GM18909 (cell line): ENCODE measurements around the gene SUN1.
"Not testable (repeated sequence)": the region's sequence is repeated elsewhere in the genome, so short reads cannot be mapped to it uniquely, and the experiment has no call there.

ENCODE experiments used
- ATAC-seq: cut with Tn5 transposase; IDR thresholded peaks from one replicate; pipeline ENCODE4 v1.9.1; 2021; ENCODE audit warnings: mild to moderate bottlenecking; ENCODE audit not compliant: unreplicated experiment, poor library complexity

The SUN1 gene

DNA sequence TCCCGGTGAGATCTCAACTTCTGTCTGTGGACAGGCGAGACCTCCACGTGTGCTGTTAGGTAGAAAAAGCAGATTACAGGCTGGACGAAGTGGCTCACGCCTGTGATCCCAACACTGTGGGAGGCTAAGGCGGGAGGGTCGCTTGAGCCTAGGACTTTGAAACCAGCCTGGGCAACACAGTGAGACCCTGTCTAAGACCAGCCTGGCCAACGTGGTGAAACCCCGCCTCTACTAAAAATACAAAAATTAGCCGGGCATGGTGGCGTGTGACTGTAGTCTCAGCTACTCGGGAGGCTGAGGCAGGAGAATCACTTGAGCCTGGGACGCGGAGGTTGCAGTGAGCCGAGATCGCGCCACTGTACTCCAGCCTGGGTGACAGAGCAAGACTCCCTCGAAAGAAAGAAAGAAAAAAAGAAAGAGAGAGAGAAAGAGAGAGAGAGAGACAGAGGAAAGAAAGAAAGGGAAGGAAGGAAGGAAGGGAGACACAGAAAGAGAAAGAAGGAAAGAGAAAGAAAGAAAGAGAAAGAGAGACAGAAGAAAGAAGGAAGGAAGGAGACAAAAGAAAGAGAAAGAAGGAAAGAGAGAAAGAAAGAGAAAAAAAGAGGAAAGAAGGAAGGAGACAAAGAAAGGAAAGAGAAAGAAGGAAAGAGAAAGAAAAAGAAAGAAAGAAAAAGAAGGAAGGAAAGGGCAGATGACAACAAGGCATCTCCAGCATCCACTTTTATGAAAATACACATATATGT lies 29.6 kb upstream of the SUN1 start:
- no peak for ATAC-seq

DNA sequence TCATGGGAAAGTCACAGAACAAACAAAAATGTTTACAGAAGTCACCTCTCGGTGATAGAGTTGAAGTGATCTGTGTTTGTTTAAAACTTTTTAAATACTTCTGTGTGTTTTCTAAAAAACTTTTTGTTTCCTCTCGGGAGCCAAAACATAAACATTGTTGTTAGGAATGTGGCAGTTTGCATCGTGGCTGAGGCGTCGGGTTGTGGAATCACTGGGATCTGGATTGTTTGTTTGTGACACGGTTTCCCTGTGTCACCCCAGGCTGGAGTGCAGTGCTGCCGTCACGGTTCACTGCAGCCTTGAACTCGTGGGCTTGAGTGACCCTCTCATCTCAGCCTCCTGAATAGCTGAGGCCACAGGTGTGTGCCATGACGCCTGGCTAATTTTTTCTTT lies 29.0 kb upstream of the SUN1 start:
- no peak for ATAC-seq

DNA sequence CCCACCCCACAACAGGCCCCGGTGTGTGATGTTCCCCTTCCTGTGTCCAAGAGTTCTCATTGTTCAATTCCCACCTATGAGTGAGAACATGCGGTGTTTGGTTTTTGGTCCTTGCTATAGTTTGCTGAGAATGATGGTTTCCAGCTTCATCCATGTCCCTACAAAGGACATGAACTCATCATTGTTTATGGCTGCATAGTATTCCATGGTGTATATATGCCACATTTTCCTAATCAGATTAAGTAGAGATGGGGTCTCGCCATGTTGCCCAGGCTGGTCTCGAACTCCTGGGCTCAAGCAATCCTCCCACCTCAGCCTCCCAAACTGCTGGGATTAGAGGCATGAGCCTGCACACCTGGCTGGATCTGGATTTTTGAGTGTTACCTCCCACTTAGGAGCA lies 28.5 kb upstream of the SUN1 start:
- not testable (repeated sequence) for ATAC-seq

DNA sequence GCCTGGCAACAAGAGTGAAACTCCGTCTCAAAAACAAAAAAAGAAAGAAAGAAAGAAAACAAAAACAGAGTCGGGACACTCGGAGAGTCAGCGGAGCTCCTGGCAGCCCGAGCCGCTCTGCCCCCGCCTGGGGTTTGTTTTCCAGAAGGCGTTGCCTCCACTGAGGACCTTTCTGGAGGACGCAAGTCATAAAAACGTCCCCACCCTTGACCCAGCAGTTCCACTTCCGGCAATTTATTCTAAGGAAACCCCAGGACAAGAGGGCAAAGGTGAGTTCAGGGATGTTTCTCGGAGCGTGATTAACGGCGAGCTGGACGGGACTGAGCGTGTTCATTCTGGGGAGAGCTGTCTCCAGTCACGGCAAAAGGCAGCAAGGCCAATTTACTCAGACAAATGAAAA lies 27.0 kb upstream of the SUN1 start:
- no peak for ATAC-seq

DNA sequence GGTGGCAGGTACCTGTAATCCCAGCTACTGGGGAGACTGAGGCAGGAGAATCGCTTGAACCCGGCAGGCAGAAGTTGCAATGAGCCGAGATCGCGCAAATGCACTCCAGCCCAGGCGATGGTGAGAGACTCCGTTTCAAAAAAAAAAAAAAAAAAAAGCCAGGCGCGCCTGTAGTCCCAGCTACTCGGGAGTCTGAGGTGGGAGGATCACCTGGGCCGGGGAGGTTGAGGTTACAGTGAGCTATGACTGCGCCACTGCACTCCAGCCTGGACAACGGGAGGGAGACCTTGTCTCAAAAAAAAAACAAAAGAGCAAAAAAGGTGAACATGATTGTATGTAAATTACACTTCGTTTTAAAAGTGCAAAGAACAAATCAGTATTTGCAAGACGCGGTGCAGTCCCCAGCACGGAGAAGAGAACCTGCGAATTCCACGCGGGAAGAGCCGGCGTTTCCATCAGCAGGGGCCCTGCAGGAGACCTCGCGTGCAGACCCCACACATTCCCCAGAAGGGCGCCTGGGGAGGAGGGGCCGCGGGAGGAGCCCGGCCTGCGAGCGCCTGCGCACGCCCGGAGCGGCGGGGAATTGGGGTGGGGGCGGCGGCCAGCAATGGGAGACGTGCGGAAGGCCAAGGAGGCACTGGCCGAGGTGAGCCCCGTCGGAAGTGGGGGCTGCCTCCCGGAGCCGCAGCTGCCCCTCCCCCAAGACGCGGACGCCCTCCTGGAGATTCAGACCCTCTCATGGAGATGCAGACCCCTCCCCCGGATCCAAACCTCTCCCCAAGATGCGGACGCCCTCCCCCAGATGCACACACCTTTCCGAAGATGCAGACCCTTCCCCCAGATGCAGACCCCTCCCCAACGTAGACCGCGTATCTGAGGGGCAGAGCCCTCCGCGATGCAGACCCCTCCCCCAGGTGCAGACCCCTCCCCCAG lies 16.7 kb upstream of the SUN1 start:
- no peak for ATAC-seq

DNA sequence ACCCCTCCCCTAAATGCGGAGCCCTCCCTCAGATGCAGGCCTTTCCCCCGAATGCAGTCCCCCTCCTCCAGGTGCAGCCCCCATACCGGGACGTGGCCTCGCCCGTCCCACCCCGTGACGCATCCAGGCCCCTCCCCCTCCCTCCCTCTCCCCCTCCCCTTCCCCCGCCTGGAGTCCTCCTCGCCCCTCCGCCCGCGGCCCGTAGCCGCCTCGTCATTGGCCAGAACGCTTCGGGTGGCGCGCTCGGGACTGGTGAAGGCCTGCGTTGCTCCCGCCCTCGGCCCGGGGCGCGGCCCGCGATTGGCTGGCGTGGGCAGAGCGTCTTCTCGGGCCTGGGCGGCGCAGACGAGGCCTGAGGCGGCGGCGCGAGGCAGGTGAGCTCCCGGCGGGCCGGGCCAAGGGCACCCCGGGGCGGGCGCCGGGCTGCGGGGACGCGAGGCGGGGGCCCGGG lies 16.0 kb upstream of the SUN1 start:
- peak; percentile 90 for ATAC-seq

DNA sequence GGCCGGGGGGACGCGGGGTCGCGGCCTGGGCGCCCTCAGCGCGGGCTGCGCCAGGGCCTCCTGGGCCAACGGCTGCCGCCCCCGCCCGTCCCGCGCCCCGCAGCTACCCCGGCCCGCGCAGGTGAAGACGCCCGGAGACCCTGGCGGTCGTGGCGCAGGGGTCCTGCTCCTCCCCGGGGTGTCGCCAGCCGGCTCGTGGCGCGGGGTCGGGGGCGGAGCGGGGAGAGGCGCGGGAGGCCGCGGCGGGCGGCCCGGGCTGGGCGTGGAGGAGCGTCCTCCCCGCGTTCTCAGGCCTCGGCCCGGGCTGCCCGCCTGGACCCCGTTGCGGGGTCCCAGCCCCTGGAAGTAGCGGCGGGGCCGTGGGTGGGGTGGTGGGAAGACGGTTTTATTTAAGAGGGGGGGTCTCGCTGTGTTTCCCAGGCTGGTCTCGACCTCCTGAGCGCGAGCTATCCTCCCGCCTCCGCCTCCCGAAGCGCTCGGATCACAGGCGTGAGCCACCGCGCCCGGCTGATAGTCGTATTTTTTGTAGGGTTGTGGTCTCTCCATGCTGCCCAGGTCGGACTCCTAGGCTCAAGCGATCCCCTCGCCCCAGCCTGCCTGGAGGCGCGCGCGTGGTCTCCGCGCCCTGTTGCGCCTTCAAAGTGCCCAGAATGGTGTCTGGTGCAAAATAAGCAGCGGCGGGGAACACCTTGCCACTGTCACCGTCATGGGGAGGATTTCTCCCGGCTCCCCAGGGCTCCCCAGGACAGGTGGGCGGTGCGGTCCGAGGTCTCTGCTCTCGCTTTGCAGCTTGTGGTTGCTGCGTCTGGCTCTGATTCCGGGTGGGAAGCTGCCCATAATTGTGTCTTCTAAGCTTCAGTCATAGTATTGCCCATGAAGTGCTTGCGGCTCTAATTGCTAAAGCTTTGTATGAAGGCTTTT lies 15.3 kb upstream of the SUN1 start:
- ATAC-seq: peak; percentile 14

DNA sequence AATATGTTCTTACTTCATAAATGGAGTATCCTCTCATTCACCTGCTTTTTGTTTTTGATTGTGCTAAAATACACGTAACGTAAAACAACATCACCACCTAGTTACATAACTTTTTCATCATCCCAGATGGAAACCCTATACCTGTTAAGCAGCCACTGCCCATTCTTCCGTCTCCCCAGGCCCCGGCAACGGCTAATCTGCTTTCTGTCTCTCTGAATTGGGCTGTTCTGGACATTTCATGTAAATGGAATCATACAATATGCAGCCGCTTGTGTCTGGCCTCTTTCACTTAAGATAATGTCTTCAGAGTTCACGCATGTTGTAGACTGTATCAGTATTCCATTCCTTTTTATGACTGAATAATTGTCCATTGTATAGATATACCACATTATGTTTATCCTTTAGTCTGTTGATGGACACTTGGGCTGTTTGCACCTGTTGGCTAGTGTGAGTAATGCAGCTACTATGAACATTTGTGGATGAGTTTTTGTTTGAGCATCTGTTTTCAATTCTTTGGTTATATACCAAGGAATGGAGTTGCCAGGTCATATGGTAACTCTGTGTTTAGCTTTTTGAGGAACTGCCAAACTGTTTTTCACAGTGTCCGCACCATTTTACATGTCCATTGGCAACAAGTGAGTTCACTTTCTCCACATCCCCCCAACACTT lies 14.1 kb upstream of the SUN1 start:
- ATAC-seq: no peak

DNA sequence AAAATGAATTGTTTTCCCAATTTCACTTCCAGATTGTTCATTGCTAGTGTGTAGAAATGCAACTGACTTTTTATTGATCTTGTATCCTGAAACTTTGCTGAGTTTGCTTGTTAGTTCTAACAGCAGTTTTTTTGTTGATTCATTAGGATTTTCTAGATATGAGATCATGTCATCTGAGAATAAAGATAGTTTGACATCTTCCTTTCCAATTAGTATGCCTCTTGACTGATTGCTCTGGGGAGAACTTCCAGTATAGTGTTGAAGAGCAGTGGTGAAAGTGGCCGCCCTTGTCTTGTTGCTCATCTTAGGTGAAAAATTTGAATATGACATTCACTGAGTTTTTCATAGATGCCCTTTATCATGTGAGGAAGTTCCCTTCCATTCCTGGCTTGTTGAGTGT lies 11.9 kb upstream of the SUN1 start:
- ATAC-seq: no peak

DNA sequence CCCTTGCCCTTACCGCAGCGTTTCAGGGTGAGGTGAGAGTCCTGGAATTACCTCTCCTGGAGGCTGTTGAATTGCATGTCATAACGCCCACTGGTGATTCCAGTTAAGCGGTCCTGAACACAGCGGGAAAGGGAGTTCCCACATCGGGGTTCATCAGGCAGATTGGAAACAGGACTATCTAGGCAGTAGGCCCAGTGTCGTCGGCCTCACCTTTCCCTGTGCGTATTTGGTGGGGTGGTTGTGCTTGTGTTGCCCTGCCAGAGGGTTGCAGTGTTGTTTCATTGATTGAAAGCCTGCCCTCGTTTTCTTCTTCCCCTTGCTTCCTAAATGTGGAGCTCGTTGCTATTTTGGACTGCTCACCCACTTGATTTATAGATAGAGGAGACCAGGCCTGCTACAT lies 10.6 kb upstream of the SUN1 start:
- ATAC-seq: no peak

DNA sequence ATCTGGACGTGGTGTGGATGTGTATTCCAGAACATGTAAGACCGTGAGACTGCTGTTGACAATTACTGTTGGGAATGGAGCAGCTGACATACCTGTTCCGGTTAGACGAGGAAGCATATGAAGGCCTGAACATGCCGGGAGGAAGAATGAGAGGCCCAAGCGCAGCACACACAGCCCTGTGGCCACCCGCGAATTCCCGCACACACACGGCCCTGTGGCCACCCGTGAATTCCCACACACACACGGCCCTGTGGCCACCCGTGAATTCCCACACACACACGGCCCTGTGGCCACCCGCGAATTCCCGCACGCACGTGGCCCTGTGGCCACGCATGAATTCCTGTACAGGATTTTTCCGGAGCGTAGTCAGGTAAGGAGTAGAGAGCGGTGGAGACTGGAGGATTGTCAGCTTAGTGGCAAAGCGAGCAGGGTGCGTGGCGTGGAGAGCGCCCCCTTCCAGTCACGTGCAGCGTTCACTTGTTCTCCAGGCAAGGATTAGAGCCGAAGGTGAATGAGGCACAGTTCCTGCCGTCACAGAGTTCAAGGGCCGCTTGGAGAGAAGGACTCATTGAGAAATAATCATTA lies 9.5 kb upstream of the SUN1 start:
- ATAC-seq: no peak

DNA sequence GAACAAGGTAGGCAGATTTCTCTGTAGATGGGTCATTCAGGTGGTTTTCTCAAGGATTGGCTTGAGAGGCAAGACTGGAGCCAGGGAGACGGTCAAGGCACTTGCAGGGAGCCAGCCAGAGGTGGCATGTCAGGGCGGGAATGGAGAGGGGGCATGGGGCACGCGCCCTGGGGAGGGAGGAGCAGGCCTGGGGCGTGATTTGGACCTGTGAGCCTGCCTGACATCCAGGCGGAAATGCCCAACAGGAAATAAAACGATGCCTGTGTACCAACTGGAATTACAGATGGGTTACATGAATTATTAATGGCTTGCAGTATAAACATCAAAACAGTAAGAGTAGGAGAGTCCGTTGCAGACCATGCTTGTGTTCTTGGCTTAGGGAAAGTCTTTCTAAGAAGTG lies 8.6 kb upstream of the SUN1 start:
- no peak for ATAC-seq

DNA sequence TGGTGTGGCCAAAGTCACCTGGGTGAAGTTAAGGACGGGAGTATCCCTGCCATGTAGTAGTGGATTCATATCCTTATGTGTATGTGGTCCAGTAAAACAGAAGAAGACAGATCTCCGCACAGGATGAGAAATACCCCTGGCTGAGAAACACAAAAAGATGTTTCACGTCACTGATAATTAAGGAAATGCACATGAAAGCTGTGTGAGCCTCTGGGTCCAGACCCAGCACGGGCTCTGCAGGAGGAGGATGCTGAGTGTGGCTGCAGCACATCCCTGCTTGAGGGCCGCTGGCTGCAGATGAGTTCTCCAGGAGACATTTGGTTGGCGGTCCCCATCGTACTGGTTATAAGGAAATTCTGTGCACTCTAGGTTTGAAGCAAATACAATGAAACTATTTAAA lies 8.2 kb upstream of the SUN1 start:
- no peak for ATAC-seq

DNA sequence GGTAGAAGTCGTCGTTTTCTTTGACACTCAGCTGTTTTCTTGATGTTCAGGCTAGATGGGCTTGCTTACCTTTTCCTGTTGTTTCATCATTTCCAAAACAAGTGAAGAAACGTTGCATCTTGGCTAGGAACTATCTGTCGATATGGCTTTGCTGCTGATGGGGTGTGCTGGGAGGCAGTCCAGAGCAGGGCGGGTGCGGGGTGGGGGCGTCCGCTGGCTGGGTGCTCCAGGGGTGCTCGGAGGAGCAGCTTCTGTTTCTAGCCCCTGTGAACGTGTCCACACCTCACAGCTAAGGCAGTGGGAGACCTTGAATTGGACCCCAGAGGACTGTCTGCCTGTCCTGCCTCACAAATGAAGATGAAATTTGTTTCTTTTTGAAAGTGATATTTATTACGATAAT lies 7.6 kb upstream of the SUN1 start:
- ATAC-seq: no peak

DNA sequence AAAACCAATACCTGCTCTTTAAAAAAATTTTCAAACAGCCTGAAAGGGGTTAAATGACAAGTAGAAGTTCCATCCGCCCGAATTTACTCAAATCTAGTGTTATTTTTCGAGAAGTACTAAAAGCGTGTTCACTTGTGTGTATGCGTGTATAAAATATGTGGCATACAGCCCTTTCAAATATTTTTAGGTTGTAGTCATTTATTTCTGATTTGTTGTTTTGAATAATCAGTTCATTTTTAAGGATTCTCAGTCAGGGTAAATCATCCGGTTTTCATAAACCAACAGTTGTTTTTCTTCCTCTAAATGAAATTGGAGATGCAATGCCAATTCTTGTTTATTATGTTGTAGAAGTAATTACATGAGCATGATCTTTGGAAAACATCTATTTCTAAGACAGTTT lies 6.9 kb upstream of the SUN1 start:
- ATAC-seq: no peak

DNA sequence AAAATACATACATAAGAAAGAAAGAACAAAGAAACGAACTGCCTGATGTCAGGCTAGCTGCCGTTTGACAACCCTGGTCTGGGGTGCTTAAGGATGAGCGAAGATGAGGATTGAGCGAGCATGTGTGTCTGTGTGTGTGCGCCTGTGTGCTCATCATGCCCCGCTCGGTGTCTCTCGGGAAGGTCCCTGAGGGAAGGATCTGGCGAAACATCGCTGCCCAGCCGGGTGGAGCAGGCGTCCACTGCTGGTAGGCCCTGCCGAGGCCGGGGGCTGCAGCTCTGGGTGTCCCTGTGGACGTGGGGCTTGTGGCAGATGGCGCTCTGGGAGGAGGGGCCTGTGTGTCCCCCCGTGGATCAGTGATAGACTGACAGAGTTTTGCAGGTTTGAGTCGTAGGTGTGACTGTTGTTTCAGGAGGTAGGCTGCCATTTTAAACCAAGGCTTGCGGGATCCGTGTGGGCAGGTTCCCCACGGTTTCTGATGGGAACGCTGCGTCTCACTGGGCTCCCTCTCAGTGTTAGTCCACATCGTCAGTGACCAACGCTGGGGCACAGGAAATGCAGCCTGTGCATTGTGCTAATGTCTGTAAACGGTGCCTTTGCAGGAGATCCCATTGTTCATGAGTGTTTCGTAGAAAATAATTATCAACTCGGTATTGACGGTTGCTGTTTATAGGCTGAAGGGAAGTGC lies 5.9 kb upstream of the SUN1 start:
- no peak for ATAC-seq

DNA sequence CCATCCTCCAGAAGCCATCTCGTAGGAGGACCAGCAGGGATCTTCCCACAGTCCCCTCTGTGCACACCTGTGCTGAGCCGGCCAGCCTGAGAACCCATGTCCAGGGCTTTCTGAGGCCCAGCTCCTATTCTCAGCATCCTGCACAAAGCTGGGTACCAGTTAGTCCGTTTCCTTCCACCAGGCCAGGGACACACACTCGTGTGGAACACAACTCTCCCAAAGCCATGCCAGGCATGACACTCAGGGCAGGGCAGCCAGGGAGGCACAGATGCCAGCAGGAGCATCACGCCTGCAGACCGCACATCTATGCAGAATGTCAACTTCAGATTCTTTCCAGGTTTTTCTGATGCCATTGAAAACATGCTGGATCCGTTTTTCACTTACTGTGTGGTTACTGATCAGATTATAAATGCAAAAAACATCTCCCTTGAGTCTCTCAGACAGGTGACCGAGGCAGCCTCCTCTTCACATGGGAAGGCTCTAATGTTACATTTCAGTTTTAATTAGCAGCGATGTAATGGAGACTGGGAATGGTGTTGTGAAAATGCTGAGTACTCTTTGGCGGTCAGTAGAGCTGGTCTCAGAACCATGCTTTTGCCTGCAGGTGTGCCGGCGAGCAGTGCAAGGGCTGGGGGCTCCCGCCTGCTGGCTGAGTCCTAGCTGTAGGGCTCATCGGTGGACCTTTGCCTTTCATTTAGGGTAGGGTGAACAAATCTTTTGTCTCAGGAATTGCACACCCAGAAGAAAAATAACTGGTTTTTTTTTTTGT lies 3.3 kb upstream of the SUN1 start:
- no peak for ATAC-seq

DNA sequence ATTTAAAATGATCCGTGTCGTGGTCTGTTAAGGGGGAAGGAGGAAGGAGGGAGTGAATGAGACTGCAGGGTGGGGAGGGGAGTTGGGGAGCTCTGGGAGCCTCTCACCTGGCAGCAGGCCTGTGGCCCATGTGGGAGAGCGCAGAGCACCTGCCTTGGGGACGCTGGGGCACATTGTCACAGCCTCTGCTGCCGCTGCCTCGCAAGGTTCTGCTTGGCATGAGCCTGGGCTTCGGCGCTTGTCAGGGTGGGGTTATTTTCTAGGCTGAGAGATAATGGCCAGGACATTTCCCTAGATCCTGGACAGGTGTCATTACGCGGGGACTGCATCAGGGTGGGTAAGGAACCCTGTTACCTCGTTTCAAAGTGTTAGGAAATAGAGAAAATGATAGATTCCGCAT lies 2.2 kb upstream of the SUN1 start:
- no peak for ATAC-seq
